Measurements from ENCODE around the gene SCAMP2. TPM values are rescaled to one million over a fixed set of nuclear protein-coding genes. Genes with fewer than 3 reads are reported as not detected.

Gene SCAMP2
- 13.8 and 18.4 TPM in 2 replicates for total RNA-seq (2014; rRNA removed; shearing (Covaris generic))

GRCh38 chr15:74873036-74873755, at the start of gene SCAMP2:
Gene SCAMP2, minus strand, starts transcription at chr15:74873365. Its CDS starts 110 bp downstream, at chr15:74873255.

GRCh38 chr15:74906450-74907162, 33.4 kb upstream of the SCAMP2 start, which contains the start of gene FAM219B:
Gene FAM219B, minus strand, starts transcription at chr15:74906851. Its CDS starts 51 bp downstream, at chr15:74906800.

GRCh38 chr15:74889883-74890664, 16.9 kb upstream of the SCAMP2 start, which contains the start of gene MPI:
Gene MPI, plus strand, starts transcription at chr15:74890042. Its CDS starts 32 bp downstream, at chr15:74890074.

GRCh38 chr15:74842581-74843444, 30.4 kb downstream of the SCAMP2 start, which contains the start of gene ULK3:
Gene ULK3, minus strand, starts transcription at chr15:74843156. Its CDS starts 51 bp downstream, at chr15:74843105.

GRCh38 chr15:74826364-74826819, 46.8 kb downstream of the SCAMP2 start, which contains the start of gene CPLX3:
Gene CPLX3, plus strand, starts transcription at chr15:74826627. Its CDS starts 77 bp downstream, at chr15:74826704.

GRCh38 chr15:74812533-74812932, 60.6 kb downstream of the SCAMP2 start, which contains the start of gene LMAN1L:
Gene LMAN1L, plus strand, starts transcription at chr15:74812835. Its CDS starts 20 bp downstream, at chr15:74812855.

Small RNA genes within 50 kb of the gene (small RNA-seq; reads per million reads assigned to genes)
- gene CPLX3, result not detected
- gene MIR6882, result not detected

Other genes starting within 250 kb of the SCAMP2 start
- gene EDC3, start 177.3 kb downstream of the SCAMP2 start, total RNA-seq (2014; rRNA removed; shearing (Covaris generic)), result 12.8 and 14.8 TPM in 2 replicates
- 2.9 and 3.5 TPM in 2 replicates for gene CYP1A1, start 147.8 kb downstream of the SCAMP2 start, total RNA-seq (2014; rRNA removed; shearing (Covaris generic))
- gene CYP1A2, start 124.5 kb downstream of the SCAMP2 start, total RNA-seq (2014; rRNA removed; shearing (Covaris generic)), result not detected in 2 replicates
- 30.0 and 37.9 TPM in 2 replicates for gene CSK, start 91.3 kb downstream of the SCAMP2 start, total RNA-seq (2014; rRNA removed; shearing (Covaris generic))
- 0.16 and 0.64 TPM in 2 replicates for gene LMAN1L, start 60.5 kb downstream of the SCAMP2 start, total RNA-seq (2014; rRNA removed; shearing (Covaris generic))
- 0.08 and 0.15 TPM in 2 replicates for gene CPLX3, start 46.7 kb downstream of the SCAMP2 start, total RNA-seq (2014; rRNA removed; shearing (Covaris generic))
- gene ULK3, start 30.2 kb downstream of the SCAMP2 start, total RNA-seq (2014; rRNA removed; shearing (Covaris generic)), result 31.0 and 35.5 TPM in 2 replicates
- 89.8 and 103 TPM in 2 replicates for gene MPI, start 16.7 kb upstream of the SCAMP2 start, total RNA-seq (2014; rRNA removed; shearing (Covaris generic))
- gene FAM219B, start 33.5 kb upstream of the SCAMP2 start, total RNA-seq (2014; rRNA removed; shearing (Covaris generic)), result 34.2 and 37.5 TPM in 2 replicates
- 85.7 and 95.1 TPM in 2 replicates for gene COX5A, start 64.7 kb upstream of the SCAMP2 start, total RNA-seq (2014; rRNA removed; shearing (Covaris generic))
- gene RPP25, start 83.4 kb upstream of the SCAMP2 start, total RNA-seq (2014; rRNA removed; shearing (Covaris generic)), result 32.4 and 33.1 TPM in 2 replicates
- gene SCAMP5, start 122.2 kb upstream of the SCAMP2 start, total RNA-seq (2014; rRNA removed; shearing (Covaris generic)), result 5.3 and 8.6 TPM in 2 replicates
- 16.9 and 21.7 TPM in 2 replicates for gene PPCDC, start 150.2 kb upstream of the SCAMP2 start, total RNA-seq (2014; rRNA removed; shearing (Covaris generic))

All from A375 (cell line).